ENCODE measurements around the gene TBCK.

DNA sequence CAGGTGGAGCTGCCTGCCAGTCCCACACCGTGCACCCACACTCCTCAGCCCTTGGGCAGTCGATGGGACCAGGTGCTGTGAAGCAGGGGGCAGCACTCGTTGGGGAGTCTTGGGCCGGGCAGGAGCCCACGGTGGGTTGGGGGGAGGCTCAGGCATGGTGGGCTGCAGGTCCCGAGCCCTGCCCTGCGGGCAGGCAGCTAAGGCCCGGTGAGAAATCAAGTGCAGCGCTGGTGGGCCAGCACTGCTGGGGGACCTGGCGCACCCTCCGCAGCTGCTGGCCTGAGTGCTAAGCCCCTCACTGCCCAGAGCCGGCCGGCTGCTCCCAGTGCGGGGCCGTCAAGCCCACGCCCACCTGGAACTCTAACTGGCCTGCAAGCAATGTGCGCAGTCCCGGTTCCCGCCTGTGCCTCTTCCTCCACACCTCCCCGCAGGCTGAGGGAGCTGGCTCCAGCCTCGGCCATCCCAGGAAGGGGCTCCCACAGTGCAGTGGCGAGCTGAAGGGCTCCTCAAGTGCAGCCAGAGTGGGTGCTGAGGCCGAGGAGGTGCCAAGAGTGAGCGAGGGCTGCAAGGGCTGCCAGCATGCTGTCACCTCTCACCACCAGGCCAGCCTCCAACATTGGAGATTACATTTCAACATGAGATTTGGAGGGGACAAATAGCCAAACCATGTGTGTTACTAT lies 223.5 kb downstream of the TBCK start:
- TF ChIP-seq, protein P1, sequence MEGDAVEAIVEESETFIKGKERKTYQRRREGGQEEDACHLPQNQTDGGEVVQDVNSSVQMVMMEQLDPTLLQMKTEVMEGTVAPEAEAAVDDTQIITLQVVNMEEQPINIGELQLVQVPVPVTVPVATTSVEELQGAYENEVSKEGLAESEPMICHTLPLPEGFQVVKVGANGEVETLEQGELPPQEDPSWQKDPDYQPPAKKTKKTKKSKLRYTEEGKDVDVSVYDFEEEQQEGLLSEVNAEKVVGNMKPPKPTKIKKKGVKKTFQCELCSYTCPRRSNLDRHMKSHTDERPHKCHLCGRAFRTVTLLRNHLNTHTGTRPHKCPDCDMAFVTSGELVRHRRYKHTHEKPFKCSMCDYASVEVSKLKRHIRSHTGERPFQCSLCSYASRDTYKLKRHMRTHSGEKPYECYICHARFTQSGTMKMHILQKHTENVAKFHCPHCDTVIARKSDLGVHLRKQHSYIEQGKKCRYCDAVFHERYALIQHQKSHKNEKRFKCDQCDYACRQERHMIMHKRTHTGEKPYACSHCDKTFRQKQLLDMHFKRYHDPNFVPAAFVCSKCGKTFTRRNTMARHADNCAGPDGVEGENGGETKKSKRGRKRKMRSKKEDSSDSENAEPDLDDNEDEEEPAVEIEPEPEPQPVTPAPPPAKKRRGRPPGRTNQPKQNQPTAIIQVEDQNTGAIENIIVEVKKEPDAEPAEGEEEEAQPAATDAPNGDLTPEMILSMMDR (conservative IDR thresholded peaks at IDR 0.05; ENCODE audit: low read length), result no peak
- TF ChIP-seq EZH2phosphoT487 (IDR thresholded peaks at IDR 0.05; ENCODE audit: borderline replicate concordance), result no peak

Measured in Loucy (cell line).